ENCODE measurements around the gene CYYR1. TPM values are rescaled to one million over a fixed set of nuclear protein-coding genes. Genes with fewer than 3 reads are reported as not detected.
A peak's percentile ranks its signal among the peaks of the same experiment; 100 is the strongest.
"Not testable (repeated sequence)": the region's sequence is repeated elsewhere in the genome, so short reads cannot be mapped to it uniquely, and the experiment has no call there.

CYYR1 gene
- total RNA-seq, 1 experiment from 2014 or later = 0.05 TPM

GRCh38 chr21:26508903-26509302, 64.2 kb downstream of the CYYR1 start:
- in situ Hi-C loops (cut with HindIII; ENCODE audit: low pct_unique_long_range_greater_than_20kb, low sequenced_read_pairs) = no loop called here
- DNase-seq (ENCODE audit: low read depth, low spot score) = no peak

GRCh38 chr21:26506956-26507355, 66.1 kb downstream of the CYYR1 start:
- DNase-seq (ENCODE audit: low read depth, low spot score) = no peak
- in situ Hi-C loops (cut with HindIII; ENCODE audit: low pct_unique_long_range_greater_than_20kb, low sequenced_read_pairs) = no loop called here

- no peak for DNase-seq (ENCODE audit: low read depth, low spot score)
- in situ Hi-C loops (cut with HindIII; ENCODE audit: low pct_unique_long_range_greater_than_20kb, low sequenced_read_pairs) = no loop called here
These were observed 67.9 kb downstream of the CYYR1 start for GRCh38 chr21:26505211-26505610.

- DNase-seq (ENCODE audit: low read depth, low spot score) = no peak
- in situ Hi-C loops (cut with HindIII; ENCODE audit: low pct_unique_long_range_greater_than_20kb, low sequenced_read_pairs) = no loop called here
These were observed 69.7 kb downstream of the CYYR1 start for GRCh38 chr21:26503414-26503813.

- in situ Hi-C loops (cut with HindIII; ENCODE audit: low pct_unique_long_range_greater_than_20kb, low sequenced_read_pairs) = no loop called here
- DNase-seq (ENCODE audit: low read depth, low spot score) = no peak
These were observed 71.5 kb downstream of the CYYR1 start for GRCh38 chr21:26501495-26502021.

GRCh38 chr21:26499495-26499894, 73.6 kb downstream of the CYYR1 start:
- DNase-seq (ENCODE audit: low read depth, low spot score) = no peak
- in situ Hi-C loops (cut with HindIII; ENCODE audit: low pct_unique_long_range_greater_than_20kb, low sequenced_read_pairs) = no loop called here

- DNase-seq (ENCODE audit: low read depth, low spot score) = peak; percentile 6
These were observed 77.7 kb downstream of the CYYR1 start for GRCh38 chr21:26495283-26495849.

GRCh38 chr21:26491663-26492062, 81.4 kb downstream of the CYYR1 start:
- in situ Hi-C loops (cut with HindIII; ENCODE audit: low pct_unique_long_range_greater_than_20kb, low sequenced_read_pairs) = no loop called here
- DNase-seq (ENCODE audit: low read depth, low spot score) = no peak

More at GRCh38 chr21:26495283-26495849, 77.7 kb downstream of the CYYR1 start:
- in situ Hi-C loops (cut with HindIII; ENCODE audit: low pct_unique_long_range_greater_than_20kb, low sequenced_read_pairs) = no loop called here

- in situ Hi-C loops (cut with HindIII; ENCODE audit: low pct_unique_long_range_greater_than_20kb, low sequenced_read_pairs) = no loop called here
- DNase-seq (ENCODE audit: low read depth, low spot score) = no peak
These were observed 82.3 kb downstream of the CYYR1 start for GRCh38 chr21:26490771-26491170.

- in situ Hi-C loops (cut with HindIII; ENCODE audit: low pct_unique_long_range_greater_than_20kb, low sequenced_read_pairs) = no loop called here
- DNase-seq (ENCODE audit: low read depth, low spot score) = no peak
These were observed 83.3 kb downstream of the CYYR1 start for GRCh38 chr21:26489781-26490180.

- in situ Hi-C loops (cut with HindIII; ENCODE audit: low pct_unique_long_range_greater_than_20kb, low sequenced_read_pairs) = no loop called here
- DNase-seq (ENCODE audit: low read depth, low spot score) = no peak
These were observed 85.1 kb downstream of the CYYR1 start for GRCh38 chr21:26487981-26488480.

GRCh38 chr21:26473471-26473870, 99.6 kb downstream of the CYYR1 start:
- in situ Hi-C loops (cut with HindIII; ENCODE audit: low pct_unique_long_range_greater_than_20kb, low sequenced_read_pairs) = no loop called here
- no peak for DNase-seq (ENCODE audit: low read depth, low spot score)

GRCh38 chr21:26471099-26471471, 102.0 kb downstream of the CYYR1 start:
- no peak for DNase-seq (ENCODE audit: low read depth, low spot score)

GRCh38 chr21:26470351-26471098, 102.6 kb downstream of the CYYR1 start:
- DNase-seq (ENCODE audit: low read depth, low spot score) = no peak
- in situ Hi-C loops (cut with HindIII; ENCODE audit: low pct_unique_long_range_greater_than_20kb, low sequenced_read_pairs) = no loop called here

More at GRCh38 chr21:26471099-26471471, 102.0 kb downstream of the CYYR1 start:
- in situ Hi-C loops (cut with HindIII; ENCODE audit: low pct_unique_long_range_greater_than_20kb, low sequenced_read_pairs) = no loop called here

GRCh38 chr21:26469789-26470188, 103.3 kb downstream of the CYYR1 start:
- DNase-seq (ENCODE audit: low read depth, low spot score) = no peak
- in situ Hi-C loops (cut with HindIII; ENCODE audit: low pct_unique_long_range_greater_than_20kb, low sequenced_read_pairs) = no loop called here

- in situ Hi-C loops (cut with HindIII; ENCODE audit: low pct_unique_long_range_greater_than_20kb, low sequenced_read_pairs) = no loop called here
- no peak for DNase-seq (ENCODE audit: low read depth, low spot score)
These were observed 107.2 kb downstream of the CYYR1 start for GRCh38 chr21:26465916-26466315.

- DNase-seq (ENCODE audit: low read depth, low spot score) = no peak
- in situ Hi-C loops (cut with HindIII; ENCODE audit: low pct_unique_long_range_greater_than_20kb, low sequenced_read_pairs) = no loop called here
These were observed 111.6 kb downstream of the CYYR1 start for GRCh38 chr21:26461500-26461899.

- in situ Hi-C loops (cut with HindIII; ENCODE audit: low pct_unique_long_range_greater_than_20kb, low sequenced_read_pairs) = no loop called here
These were observed 112.5 kb downstream of the CYYR1 start for GRCh38 chr21:26460621-26461020.

GRCh38 chr21:26458854-26459253, 114.2 kb downstream of the CYYR1 start:
- DNase-seq (ENCODE audit: low read depth, low spot score); in situ Hi-C loops (cut with HindIII; ENCODE audit: low pct_unique_long_range_greater_than_20kb, low sequenced_read_pairs): not testable (repeated sequence)

More at GRCh38 chr21:26460621-26461020, 112.5 kb downstream of the CYYR1 start:
- no peak for DNase-seq (ENCODE audit: low read depth, low spot score)

Data from SK-MEL-5 (cell line).